Measurements from ENCODE around the gene ZCCHC2.

Gene ZCCHC2

DNA sequence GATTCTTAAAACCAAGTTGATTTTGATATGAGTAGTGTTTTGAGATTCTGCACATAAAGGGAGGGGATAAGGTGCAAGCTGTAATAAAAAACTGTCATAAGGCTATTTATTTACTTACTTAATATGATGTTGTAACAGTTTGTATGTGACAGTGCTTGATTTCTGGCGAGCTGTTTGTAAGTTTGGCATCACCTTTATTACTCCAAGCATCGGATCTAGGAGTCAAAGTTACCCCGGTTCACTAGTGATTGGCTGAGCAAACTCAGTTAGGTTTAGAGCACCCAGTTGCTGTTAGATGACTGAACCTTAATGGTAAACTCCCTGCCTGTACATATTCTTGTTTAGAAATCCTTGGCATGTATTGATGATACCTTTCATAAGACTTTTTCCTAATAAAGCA lies 16.1 kb downstream of the ZCCHC2 start:
- no peak for DNase-seq (ENCODE audit: insufficient read length, low spot score)
- no peak for TF ChIP-seq POLR2A (IDR thresholded peaks at IDR 0.05; ENCODE audit: low read depth, low read length)

GRCh38 chr18:62539284-62540165 lies 16.7 kb downstream of the ZCCHC2 start:
- no peak for DNase-seq (ENCODE audit: insufficient read length, low spot score)

More for the DNA sequence above, 16.1 kb downstream of the ZCCHC2 start:
- no peak for FAIRE-seq

DNA sequence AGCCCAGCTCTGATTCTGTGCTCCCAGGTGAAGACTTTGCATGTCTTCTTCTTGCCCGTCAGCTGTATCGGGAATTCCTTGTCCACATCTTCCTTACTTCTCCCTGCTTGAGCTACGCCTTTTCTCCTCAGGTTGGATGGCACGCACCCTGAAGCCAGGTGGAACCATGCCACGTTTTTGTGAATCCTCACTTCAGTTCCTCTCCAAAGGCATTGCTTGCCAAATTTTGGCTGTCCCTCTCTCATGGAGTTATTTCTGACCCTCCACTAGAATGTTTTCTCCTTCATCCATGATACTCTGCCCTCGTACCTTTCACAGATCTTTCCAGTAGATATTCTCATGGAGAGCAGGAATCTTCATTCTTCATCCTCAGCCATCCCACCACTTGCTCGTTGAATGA lies 20.2 kb downstream of the ZCCHC2 start:
- FAIRE-seq: no peak
- TF ChIP-seq POLR2A (IDR thresholded peaks at IDR 0.05; ENCODE audit: low read depth, low read length): no peak
- no peak for DNase-seq (ENCODE audit: insufficient read length, low spot score)

More at GRCh38 chr18:62539284-62540165, 16.7 kb downstream of the ZCCHC2 start:
- FAIRE-seq: no peak
- TF ChIP-seq POLR2A (IDR thresholded peaks at IDR 0.05; ENCODE audit: low read depth, low read length): no peak

DNA sequence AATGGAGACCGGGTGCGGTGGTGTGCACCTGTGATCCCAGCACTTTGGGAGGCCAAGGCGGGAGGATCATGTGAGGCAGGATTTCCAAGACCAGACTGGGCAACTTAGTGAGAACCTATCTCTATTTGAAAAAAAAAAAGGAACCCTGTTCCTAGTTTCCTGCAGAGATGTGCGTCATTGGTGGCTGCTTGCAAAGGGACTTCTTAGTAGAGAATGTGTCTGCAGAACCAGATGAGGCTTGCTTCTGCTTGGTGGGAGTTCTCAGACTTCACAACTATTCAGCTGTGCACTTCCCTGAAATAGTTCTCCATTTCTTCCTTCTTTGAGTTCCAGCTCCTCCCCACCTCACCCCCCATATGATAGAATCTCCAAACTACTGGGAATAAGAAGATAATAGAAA lies 22.3 kb downstream of the ZCCHC2 start:
- FAIRE-seq: no peak
- no peak for DNase-seq (ENCODE audit: insufficient read length, low spot score)
- no peak for TF ChIP-seq POLR2A (IDR thresholded peaks at IDR 0.05; ENCODE audit: low read depth, low read length)

DNA sequence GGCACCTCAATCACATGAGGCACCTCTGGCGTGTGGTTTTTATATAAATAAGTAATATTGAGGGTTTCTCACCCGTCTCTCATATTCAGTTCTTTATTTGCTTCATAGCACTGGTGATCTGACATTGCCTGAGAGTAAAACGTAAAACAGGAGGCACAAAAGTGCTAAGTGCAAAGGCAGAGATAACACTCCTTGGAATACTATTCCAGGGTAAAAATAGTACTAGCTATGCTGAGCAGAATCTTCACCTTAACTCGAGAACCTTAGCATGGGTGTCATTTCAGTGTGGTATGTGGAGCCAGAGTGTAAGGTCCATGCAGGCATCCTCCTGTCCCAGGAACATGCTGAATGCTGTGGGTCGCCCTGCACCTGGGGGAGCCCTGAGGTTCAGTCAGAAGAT lies 26.9 kb downstream of the ZCCHC2 start:
- DNase-seq (ENCODE audit: insufficient read length, low spot score): no peak
- no peak for TF ChIP-seq POLR2A (IDR thresholded peaks at IDR 0.05; ENCODE audit: low read depth, low read length)
- FAIRE-seq: no peak

GRCh38 chr18:62550746-62551145 lies 27.9 kb downstream of the ZCCHC2 start:
- DNase-seq (ENCODE audit: insufficient read length, low spot score) (no peak), FAIRE-seq (no peak)
- no peak for TF ChIP-seq POLR2A (IDR thresholded peaks at IDR 0.05; ENCODE audit: low read depth, low read length)

- no peak for DNase-seq (ENCODE audit: insufficient read length, low spot score)
- no peak for TF ChIP-seq POLR2A (IDR thresholded peaks at IDR 0.05; ENCODE audit: low read depth, low read length)
- FAIRE-seq: no peak
Observed at GRCh38 chr18:62551972-62552513, 29.2 kb downstream of the ZCCHC2 start.

- TF ChIP-seq POLR2A (IDR thresholded peaks at IDR 0.05; ENCODE audit: low read depth, low read length): no peak
- DNase-seq (ENCODE audit: insufficient read length, low spot score): no peak
- no peak for FAIRE-seq
Observed at GRCh38 chr18:62554061-62554815, 31.4 kb downstream of the ZCCHC2 start.

DNA sequence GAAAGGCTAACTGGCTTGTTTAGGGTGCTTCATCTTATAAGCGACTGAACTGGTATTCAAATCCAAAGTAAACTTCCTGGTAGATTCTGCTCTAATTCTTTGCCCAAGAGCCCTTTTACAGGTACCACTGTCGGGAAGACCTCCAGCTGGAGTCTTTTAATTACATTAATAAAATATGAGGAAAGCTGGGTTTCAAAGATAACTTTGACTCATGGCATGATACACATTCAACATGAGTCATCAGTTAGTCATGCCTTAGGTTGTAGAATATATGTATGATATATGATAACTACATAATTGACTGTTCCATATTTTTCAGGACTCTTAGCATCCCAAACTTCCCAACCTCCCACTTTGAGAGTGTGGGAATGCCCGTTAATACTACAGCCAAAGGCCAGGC lies 32.3 kb downstream of the ZCCHC2 start:
- FAIRE-seq (no peak), DNase-seq (ENCODE audit: insufficient read length, low spot score) (peak; percentile 9)
- no peak for TF ChIP-seq POLR2A (IDR thresholded peaks at IDR 0.05; ENCODE audit: low read depth, low read length)

DNA sequence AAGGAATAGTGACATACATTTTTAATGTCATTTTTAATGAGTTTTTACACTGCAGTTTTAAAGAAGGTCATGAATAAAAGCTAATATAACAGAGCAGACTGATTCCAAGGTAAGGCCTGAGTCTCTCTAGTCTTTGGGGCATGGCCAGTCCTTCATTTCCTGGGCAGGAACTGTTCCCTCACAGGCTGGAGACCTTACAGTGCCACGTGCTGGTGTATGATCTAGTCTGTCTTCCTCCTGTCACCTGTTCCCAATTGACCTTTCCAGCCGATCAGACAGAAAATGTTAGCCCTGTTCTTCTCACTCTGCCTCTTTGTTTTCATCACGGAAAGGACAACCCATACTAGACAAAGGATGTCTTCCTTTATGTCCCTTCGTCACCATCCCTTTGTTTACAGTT lies 33.6 kb downstream of the ZCCHC2 start:
- no peak for FAIRE-seq
- DNase-seq (ENCODE audit: insufficient read length, low spot score): no peak
- no peak for TF ChIP-seq POLR2A (IDR thresholded peaks at IDR 0.05; ENCODE audit: low read depth, low read length)

DNA sequence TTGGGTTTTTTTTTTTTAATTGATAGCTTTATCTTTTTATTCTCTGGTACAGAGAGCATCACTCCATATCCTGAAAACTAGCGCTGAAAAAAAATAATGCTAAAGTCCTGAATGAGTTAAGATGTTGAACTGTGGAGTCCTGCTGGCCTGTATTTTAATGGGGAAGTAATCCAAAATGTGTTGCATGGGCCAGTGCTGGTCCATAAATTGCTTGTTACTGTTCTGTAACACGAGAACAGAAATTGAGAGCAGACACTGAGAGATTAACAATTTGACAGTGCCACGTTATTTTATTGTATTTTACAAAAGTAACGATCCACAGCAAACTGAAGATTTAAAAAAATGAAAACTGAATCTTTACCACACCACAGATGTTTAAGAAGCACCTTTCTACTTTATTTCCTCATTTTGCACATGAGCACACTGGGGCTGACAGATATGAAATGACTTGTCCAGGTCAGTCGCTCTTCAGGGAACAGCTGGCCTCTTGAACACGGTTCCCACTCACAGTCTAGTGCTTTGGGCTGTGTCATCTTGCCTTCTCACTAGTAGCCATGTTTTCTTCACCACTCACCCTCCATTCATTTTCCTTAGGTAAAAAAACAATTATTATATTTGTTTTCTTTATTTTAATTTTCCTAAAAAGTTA lies 35.3 kb downstream of the ZCCHC2 start:
- DNase-seq (ENCODE audit: insufficient read length, low spot score) (no peak), FAIRE-seq (no peak)
- no peak for TF ChIP-seq POLR2A (IDR thresholded peaks at IDR 0.05; ENCODE audit: low read depth, low read length)

GRCh38 chr18:62564044-62564443 lies 41.2 kb downstream of the ZCCHC2 start:
- DNase-seq (ENCODE audit: insufficient read length, low spot score) (no peak), FAIRE-seq (no peak)
- TF ChIP-seq POLR2A (IDR thresholded peaks at IDR 0.05; ENCODE audit: low read depth, low read length): no peak

GRCh38 chr18:62566199-62566598 lies 43.4 kb downstream of the ZCCHC2 start:
- TF ChIP-seq POLR2A (IDR thresholded peaks at IDR 0.05; ENCODE audit: low read depth, low read length): no peak
- no peak for FAIRE-seq
- no peak for DNase-seq (ENCODE audit: insufficient read length, low spot score)

DNA sequence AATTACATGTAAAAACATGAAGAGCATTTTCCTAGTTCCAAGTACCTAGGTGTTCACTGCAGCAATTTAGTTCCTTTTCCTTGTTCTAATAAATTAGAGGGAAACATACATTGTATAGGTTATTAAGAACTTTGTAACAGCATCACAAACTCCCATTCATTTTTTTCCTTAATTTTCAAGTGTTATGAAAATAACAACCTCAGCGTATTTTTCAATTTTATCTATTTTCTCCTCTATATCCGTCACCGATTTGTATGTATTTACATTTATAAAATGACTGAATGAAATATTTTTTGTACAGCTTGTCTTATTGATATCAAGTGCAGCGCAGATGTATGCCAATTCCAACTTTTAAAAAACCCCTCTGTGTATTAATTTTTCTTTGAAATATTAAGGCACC lies 44.0 kb downstream of the ZCCHC2 start:
- no peak for TF ChIP-seq POLR2A (IDR thresholded peaks at IDR 0.05; ENCODE audit: low read depth, low read length)
- FAIRE-seq (no peak), DNase-seq (ENCODE audit: insufficient read length, low spot score) (no peak)

All from H54 (cell line).